ENCODE data around the gene RASAL1.

The RASAL1 gene

DNA sequence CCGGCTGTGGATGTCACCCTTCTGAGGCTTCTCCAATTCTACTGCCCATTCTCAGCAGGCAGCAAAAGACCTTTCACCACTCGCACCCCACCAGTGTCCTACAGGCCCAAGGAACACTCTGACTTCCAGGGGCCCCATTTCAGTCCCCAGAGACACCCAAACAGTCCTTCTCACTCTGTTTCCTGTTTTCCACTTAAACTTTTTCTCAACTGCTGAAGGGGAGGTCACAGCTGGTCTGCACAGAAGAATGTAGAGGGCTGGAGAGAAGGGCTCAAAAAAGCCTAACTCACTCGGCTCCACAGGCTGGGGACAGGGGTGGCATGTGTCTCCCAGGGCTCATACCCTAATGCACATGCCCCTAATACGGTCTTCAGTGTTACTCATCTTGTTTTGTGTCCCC is 83.2 kb downstream of the RASAL1 start:
- TF ChIP-seq, protein P1, sequence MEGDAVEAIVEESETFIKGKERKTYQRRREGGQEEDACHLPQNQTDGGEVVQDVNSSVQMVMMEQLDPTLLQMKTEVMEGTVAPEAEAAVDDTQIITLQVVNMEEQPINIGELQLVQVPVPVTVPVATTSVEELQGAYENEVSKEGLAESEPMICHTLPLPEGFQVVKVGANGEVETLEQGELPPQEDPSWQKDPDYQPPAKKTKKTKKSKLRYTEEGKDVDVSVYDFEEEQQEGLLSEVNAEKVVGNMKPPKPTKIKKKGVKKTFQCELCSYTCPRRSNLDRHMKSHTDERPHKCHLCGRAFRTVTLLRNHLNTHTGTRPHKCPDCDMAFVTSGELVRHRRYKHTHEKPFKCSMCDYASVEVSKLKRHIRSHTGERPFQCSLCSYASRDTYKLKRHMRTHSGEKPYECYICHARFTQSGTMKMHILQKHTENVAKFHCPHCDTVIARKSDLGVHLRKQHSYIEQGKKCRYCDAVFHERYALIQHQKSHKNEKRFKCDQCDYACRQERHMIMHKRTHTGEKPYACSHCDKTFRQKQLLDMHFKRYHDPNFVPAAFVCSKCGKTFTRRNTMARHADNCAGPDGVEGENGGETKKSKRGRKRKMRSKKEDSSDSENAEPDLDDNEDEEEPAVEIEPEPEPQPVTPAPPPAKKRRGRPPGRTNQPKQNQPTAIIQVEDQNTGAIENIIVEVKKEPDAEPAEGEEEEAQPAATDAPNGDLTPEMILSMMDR (IDR thresholded peaks at IDR 0.05; ENCODE audit: insufficient read depth, low read depth, low read length, missing control alignments), result no peak
- no peak for DNase-seq (ENCODE audit: low read depth)
- H3K4me3 ChIP-seq (ENCODE audit: low read length), result no peak overlapping the region

DNA sequence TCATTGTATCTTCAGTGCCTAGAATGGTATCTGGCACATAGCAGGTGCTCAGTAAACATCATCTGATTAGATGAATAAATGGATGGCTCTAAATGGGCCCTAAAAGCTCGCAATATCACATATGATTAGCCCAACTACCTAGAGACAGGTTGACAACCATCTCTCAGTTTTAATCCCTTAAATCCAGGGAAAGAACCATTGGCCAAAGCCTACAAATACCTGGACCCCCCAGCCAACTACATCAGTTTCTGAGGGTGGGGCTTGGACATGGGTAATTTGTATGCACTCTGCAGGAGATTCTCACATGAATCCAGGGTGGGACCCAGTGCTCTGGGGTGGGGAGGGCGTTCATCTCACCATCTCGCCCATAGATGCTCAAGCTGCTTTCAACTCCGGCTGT is 83.8 kb downstream of the RASAL1 start:
- no peak for DNase-seq (ENCODE audit: low read depth)
- H3K4me3 ChIP-seq (ENCODE audit: low read length), result no peak overlapping the region
- TF ChIP-seq, protein P1 (IDR thresholded peaks at IDR 0.05; ENCODE audit: insufficient read depth, low read depth, low read length, missing control alignments), result no peak

DNA sequence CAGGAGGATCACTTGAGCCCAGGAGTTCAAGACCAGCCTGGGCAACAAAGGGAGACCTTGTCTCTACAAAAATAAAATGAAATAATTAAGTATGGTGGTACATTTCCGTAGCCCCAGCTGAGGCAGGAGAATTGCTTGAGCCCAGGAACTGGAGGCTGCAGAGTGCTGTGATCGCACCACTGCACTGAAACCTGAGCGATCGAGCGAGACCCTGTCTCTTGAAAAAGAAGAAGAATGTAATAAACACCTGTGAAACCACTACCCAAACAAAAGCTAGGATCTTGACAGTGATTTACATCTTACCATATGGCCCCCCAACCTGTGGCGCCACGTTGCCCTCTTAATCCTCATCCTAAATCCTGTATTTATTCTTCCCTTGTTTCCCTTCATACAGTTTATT is 84.8 kb downstream of the RASAL1 start:
- TF ChIP-seq, protein P1 (IDR thresholded peaks at IDR 0.05; ENCODE audit: insufficient read depth, low read depth, low read length, missing control alignments), result no peak
- no peak overlapping the region for H3K4me3 ChIP-seq (ENCODE audit: low read length)
- DNase-seq (ENCODE audit: low read depth), result no peak

DNA sequence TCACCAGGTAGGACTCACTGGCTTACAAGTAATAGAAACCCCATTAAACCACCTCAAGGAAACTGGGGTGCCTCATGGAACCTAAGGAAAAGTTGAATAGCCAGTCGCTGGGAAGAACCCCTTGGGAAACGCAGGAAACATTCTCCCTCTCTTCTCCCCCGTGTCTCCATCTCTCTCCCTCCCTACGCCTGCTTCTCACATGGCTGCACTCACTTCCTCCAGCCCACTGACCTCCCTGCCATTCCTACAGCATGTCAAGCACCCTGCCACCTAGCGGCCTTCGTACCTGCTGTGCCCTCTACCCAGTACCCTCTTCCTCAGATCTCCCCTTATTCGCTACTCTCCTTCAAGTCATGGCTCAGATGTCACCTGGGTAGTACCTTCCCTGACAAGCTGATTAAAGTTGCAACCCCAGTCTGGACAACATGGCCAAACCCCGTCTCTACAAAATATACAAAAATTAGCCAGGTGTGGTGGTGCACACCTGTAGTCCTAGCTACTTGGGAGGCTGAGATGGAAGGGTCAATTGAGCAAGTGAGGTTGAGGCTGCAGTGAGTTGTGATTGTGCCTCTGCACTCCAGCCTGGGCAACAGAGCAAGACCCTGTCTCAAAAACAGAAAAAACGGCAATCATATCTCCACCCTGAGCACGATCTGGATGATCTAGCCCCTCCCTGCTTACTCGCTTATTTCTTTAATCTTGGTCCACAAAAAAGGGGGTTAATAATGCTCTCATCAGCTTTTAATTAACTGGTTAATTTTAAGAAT is 85.4 kb downstream of the RASAL1 start:
- TF ChIP-seq, protein P1 (IDR thresholded peaks at IDR 0.05; ENCODE audit: insufficient read depth, low read depth, low read length, missing control alignments), result peak; percentile 28
- DNase-seq (ENCODE audit: low read depth), result peak; percentile 34
- no peak overlapping the region for H3K4me3 ChIP-seq (ENCODE audit: low read length)
